ENCODE results near the gene ST3GAL4. TPM values are rescaled to one million over a fixed set of nuclear protein-coding genes. Genes with fewer than 3 reads are reported as not detected.
"Not testable (repeated sequence)": the region's sequence is repeated elsewhere in the genome, so short reads cannot be mapped to it uniquely, and the experiment has no call there.

The ST3GAL4 gene, protein sequence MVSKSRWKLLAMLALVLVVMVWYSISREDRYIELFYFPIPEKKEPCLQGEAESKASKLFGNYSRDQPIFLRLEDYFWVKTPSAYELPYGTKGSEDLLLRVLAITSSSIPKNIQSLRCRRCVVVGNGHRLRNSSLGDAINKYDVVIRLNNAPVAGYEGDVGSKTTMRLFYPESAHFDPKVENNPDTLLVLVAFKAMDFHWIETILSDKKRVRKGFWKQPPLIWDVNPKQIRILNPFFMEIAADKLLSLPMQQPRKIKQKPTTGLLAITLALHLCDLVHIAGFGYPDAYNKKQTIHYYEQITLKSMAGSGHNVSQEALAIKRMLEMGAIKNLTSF
- total RNA-seq: 36.5 TPM
- long read RNA-seq, transcript ST3GAL4-201 (11 exons, 1,790 nt): minor isoform, 9 of 70 reads
- long read RNA-seq, transcript ST3GAL4-204 (11 exons, 1,812 nt): major isoform, 43 of 70 reads
- long read RNA-seq, partial matches to known transcripts: 0 of 70 reads
- long read RNA-seq, other reads (novel, unspliced or antisense): 14 of 70 reads

GRCh38 chr11:126355324-126355925 is at the start of gene ST3GAL4:
Gene ST3GAL4, plus strand, starts transcription at chr11:126355686. Its CDS starts 50,470 bp downstream, at chr11:126406156.
- DNase-seq: peak; percentile 92
- intact Hi-C loops (cut with DNase I): loop anchor here (5.0 kb wide), 2 partner anchors 43 to 62 kb away; no protein-coding TSS in a partner anchor
- peak; percentile 85 for ATAC-seq (ENCODE audit: poor library complexity)

DNA sequence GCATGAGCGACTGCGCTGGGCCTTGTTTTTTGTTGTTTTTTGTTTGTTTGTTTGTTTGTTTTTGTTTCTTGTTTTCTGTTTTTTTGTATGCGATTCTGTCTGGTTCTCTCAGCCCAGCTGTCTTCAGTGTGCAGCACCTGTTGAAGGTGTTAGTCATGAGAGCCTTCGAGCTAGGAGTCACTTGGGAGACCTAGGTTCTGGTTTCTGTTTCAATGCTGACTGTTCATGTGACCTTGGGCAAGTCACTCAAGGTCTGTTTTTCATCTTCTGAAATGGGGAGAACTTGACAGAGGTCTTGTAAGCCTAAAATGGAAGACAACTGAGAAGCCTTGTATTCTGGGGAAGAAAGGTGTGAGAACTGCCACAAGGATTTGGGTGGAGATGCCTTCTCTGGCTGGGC is 49.8 kb upstream of the ST3GAL4 start:
- intact Hi-C loops (cut with DNase I): no loop called here

DNA sequence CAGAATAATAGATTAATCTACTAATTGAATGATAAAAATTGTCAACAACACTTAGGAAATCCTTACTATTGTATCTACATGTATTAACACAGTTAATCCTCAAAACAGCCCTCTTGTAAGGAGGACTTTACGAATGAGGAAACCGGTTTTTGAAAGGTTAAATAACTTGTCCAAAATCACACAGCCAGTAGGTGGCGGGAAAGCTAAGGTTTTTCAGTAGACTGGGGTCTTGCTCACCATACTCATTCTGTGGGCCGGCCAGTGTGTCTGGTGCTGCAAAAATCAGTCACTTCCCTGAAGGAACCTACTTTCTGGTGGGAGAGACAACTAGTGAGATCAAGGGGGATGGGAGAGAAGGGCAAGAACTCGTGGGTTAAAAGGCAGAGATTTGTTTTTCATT is 47.8 kb upstream of the ST3GAL4 start:
- intact Hi-C loops (cut with DNase I): no loop called here
- DNase-seq (no peak), ATAC-seq (ENCODE audit: poor library complexity) (no peak)

More for the DNA sequence above, 49.8 kb upstream of the ST3GAL4 start:
- DNase-seq (no peak), ATAC-seq (ENCODE audit: poor library complexity) (no peak)

DNA sequence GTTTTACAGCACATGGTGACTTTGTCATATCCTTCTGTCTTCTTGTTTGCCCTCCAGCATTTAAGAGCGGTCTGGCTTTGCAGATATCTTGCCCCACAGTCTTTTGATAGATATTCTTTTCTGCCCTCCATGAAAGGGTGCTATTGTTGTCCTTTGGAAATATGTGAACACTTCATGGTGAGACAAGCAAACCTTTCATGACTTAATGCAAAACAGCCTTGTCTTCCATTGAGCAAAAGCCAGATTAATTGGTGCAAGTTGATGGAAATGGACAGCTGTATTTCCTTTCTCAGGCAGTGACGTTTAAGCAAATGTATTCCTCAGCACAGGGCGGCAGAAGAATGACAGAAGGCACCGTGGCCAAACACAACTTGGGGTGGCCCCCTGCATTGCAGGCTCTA is 47.2 kb upstream of the ST3GAL4 start:
- intact Hi-C loops (cut with DNase I): no loop called here
- no peak for ATAC-seq (ENCODE audit: poor library complexity)
- DNase-seq: no peak

GRCh38 chr11:126308771-126309170 is 46.7 kb upstream of the ST3GAL4 start:
- intact Hi-C loops (cut with DNase I): not testable (repeated sequence)

GRCh38 chr11:126310200-126310991 is 45.1 kb upstream of the ST3GAL4 start:
- intact Hi-C loops (cut with DNase I): loop anchor here (2.0 to 5.0 kb wide), 2 partner anchors 47 to 170 kb away; partner anchors contain the start of gene ST3GAL4
- ATAC-seq (ENCODE audit: poor library complexity) (peak; percentile 98), DNase-seq (peak; percentile 83)

More at GRCh38 chr11:126308771-126309170, 46.7 kb upstream of the ST3GAL4 start:
- not testable (repeated sequence) for DNase-seq; ATAC-seq (ENCODE audit: poor library complexity)

DNA sequence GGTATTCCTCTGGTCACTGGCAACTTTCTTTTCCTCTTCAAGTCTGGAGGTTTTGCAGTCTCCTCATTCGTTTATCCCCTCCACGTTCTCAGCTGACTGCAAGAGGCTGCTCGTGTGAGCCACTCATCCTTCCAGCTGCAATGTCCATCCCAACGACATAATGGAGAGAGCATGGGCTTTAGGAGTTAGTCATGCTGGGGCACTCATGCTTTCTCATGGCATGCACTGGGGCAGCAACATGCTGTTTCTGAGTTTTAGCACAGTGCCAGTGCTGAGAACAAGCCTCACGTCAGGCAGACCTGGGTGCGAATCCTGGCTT is 44.5 kb upstream of the ST3GAL4 start:
- intact Hi-C loops (cut with DNase I): loop anchor here (2.0 to 5.0 kb wide), 2 partner anchors 46 to 170 kb away; partner anchors contain the start of gene ST3GAL4
- ATAC-seq (ENCODE audit: poor library complexity) (peak; percentile 24), DNase-seq (no peak)

DNA sequence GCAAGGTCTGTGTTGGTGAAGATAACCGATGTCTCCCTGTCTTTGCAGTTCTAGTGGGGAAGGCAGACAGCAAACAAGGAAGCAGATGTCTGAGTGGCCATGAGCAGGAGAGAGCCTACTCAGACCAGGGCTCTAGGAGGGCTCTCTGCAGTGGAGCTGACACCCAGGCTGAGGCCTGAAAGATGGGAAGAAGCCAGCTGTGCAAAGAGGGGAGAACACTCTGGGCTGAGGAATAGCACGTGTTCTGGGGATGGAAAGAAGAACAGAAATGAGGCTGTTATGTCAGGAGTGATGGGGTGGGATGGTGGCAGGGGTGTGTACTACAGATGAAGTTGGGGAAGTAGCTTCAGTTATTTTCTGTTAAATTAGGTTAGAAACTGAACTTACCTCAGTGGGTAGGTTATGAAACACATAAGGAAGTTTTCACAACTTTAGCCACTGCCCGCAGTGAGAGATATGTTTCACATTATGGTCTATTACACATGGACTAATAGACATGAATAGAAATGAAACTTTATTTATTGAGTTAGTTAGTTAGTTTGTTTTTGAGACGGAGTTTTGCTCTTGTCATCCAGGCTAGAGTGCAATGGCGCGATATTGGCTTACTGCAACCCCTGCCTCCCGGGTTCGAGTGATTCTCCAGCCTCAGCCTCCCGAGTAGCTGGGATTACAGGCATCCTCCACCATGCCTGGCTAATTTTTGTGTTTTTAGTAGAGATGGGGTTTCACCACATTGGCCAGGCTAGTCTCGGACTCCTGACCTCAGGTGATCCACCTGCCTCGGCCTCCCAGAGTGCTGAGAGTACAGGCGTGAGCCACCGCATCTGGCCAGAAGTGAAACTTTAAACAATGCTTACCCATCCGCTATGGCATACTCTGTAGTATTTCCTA is 43.8 kb upstream of the ST3GAL4 start:
- intact Hi-C loops (cut with DNase I): loop anchor here (2.0 to 5.0 kb wide), 2 partner anchors 46 to 169 kb away; partner anchors contain the start of gene ST3GAL4
- no peak for DNase-seq
- no peak for ATAC-seq (ENCODE audit: poor library complexity)

DNA sequence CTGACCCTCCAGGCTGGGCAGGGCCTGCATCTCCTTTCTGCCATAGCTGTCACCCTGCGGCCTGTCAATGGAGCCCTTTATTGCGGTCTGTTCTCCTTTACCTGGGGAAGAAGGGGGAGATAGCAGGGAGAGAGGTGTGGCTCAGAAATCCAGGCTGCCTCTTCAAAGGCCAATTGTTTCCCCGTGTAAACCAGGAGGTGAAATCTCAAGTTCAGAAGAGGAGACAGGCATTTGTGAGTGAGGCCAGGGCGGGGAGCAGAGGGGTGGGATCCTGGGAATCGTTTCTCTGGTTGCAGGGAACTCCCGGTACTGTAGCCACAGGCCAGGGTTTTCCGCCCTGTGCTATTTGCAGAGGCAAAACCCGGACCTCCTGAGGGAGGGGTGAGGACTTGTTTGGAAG is 42.5 kb upstream of the ST3GAL4 start:
- ATAC-seq (ENCODE audit: poor library complexity) (no peak), DNase-seq (no peak)
- intact Hi-C loops (cut with DNase I): loop anchor here (5.0 kb wide), 1 partner anchor 44 kb away; the partner anchor contains the start of gene ST3GAL4

- ATAC-seq (ENCODE audit: poor library complexity): no peak
- intact Hi-C loops (cut with DNase I): loop anchor here (5.0 kb wide), 1 partner anchor 43 kb away; the partner anchor contains the start of gene ST3GAL4
- DNase-seq: no peak
These were observed 41.7 kb upstream of the ST3GAL4 start for GRCh38 chr11:126313826-126314225.

GRCh38 chr11:126317432-126317755 is 38.1 kb upstream of the ST3GAL4 start:
- DNase-seq: no peak
- intact Hi-C loops (cut with DNase I): no loop called here
- ATAC-seq (ENCODE audit: poor library complexity): peak; percentile 5

GRCh38 chr11:126317756-126318573 is 37.5 kb upstream of the ST3GAL4 start:
- intact Hi-C loops (cut with DNase I): no loop called here
- DNase-seq: peak; percentile 87
- peak; percentile 92 for ATAC-seq (ENCODE audit: poor library complexity)

GRCh38 chr11:126318574-126319373 is 36.7 kb upstream of the ST3GAL4 start:
- peak; percentile 85 for ATAC-seq (ENCODE audit: poor library complexity)
- peak; percentile 43 for DNase-seq
- intact Hi-C loops (cut with DNase I): no loop called here

GRCh38 chr11:126319374-126319740 is 36.1 kb upstream of the ST3GAL4 start:
- intact Hi-C loops (cut with DNase I): no loop called here
- no peak for ATAC-seq (ENCODE audit: poor library complexity)
- DNase-seq: no peak

- no peak for DNase-seq
- intact Hi-C loops (cut with DNase I): no loop called here
- ATAC-seq (ENCODE audit: poor library complexity): no peak
These were observed 32.5 kb upstream of the ST3GAL4 start for GRCh38 chr11:126322996-126323395.

GRCh38 chr11:126327281-126328000 is 28.0 kb upstream of the ST3GAL4 start:
- no peak for ATAC-seq (ENCODE audit: poor library complexity)
- no peak for DNase-seq
- intact Hi-C loops (cut with DNase I): no loop called here

Data from Right ventricle myocardium superior (tissue), 1 donor.